GM12878 (cell line): ENCODE measurements around the gene GRIK2. TPM values are rescaled to one million over a fixed set of nuclear protein-coding genes. Genes with fewer than 3 reads are reported as not detected.

Source experiments
- ATAC-seq: fragments of 200-7000 bp; cut with Tn5 transposase; 3 replicates; pipeline ENCODE4 v1.9.1; 2020; ENCODE audit warnings: mild to moderate bottlenecking, moderate library complexity
- BruUV-seq: library from RNA; stranded (reverse); fragments of 400-500 nt; replicated peaks from 2 replicates; lab custom pipeline; 2021; lab: Mats Ljungman, UMichigan
- CTCF ChIA-PET: fragments of 300-600 bp; sonication (Branson Sonifier 250); formaldehyde crosslinking; extraction: SDS; loops from one replicate; lab custom pipeline; 2021; ENCODE audit warnings: inconsistent platforms; lab: Yijun Ruan, JAX
- POLR2A ChIA-PET: fragments of 350-600 bp; formaldehyde crosslinking; extraction: SDS; loops from one replicate; lab custom pipeline; 2021; ENCODE audit warnings: inconsistent platforms; lab: Charles Lee
- RAD21 ChIA-PET: fragments of 300-600 bp; sonication (Branson Sonifier 250); formaldehyde crosslinking; loops from one replicate; lab custom pipeline; 2023; ENCODE audit warnings: antibody characterized with exemption; ENCODE audit not compliant: unreplicated experiment; lab: Charles Lee
- SMC1A ChIA-PET: fragments of 300-600 bp; sonication (Branson Sonifier 250); formaldehyde crosslinking; loops from one replicate; lab custom pipeline; 2023; ENCODE audit not compliant: unreplicated experiment, uncharacterized antibody; lab: Charles Lee
- DNase-seq: peaks from one replicate; pipeline ENCODE4 v3.0.0-alpha.2; 2011; ENCODE audit warnings: low read depth, low spot score
- FAIRE-seq: peaks from 3 replicates; lab custom pipeline; 2011; peaks lifted over from hg19 to GRCh38; lab: Jason Lieb, UNC
- H2AFZ ChIP-seq: 2 replicates; pipeline ENCODE4 v1.6.0; 2011; ENCODE audit warnings: low read depth, low read length, control low read depth; ENCODE audit not compliant: control insufficient read depth
- H3K27ac ChIP-seq: 2 replicates; pipeline ENCODE4 v1.5.1; 2011; ENCODE audit warnings: control low read depth; ENCODE audit not compliant: control insufficient read depth, insufficient read depth
- H3K27me3 ChIP-seq, 2 experiments: replicated peaks in 1 of 2; 2 replicates each; pipeline versions ENCODE4 v1.6.0 to v1.6.1; 2011; ENCODE audit warnings: low read length in 1 of 2; ENCODE audit not compliant: control insufficient read depth in 2 of 2, insufficient read depth in 2 of 2
- H3K36me3 ChIP-seq, 2 experiments: 2 replicates each; pipeline ENCODE4 v1.5.1; 2011; ENCODE audit warnings: low read length in 1 of 2; ENCODE audit not compliant: control insufficient read depth in 2 of 2, insufficient read depth in 2 of 2
- H3K4me1 ChIP-seq: 2 replicates; pipeline ENCODE4 v1.6.1; 2011; ENCODE audit warnings: mild to moderate bottlenecking, low read length, moderate library complexity, mixed read lengths; ENCODE audit not compliant: control insufficient read depth, insufficient read depth
- H3K4me2 ChIP-seq: 2 replicates; pipeline ENCODE4 v1.6.0; 2011; ENCODE audit warnings: control low read depth; ENCODE audit not compliant: control insufficient read depth, insufficient read depth
- H3K4me3 ChIP-seq: fragments of 200-600 bp; sonication (generic); 2 replicates; pipeline ENCODE4 v1.5.1; 2016
- H3K79me2 ChIP-seq: 2 replicates; pipeline ENCODE4 v1.6.0; 2011; ENCODE audit warnings: low read length; ENCODE audit not compliant: control insufficient read depth, insufficient read depth
- H3K9ac ChIP-seq: 2 replicates; pipeline ENCODE4 v1.8.0; 2011; ENCODE audit warnings: low read length, control low read depth, mixed read lengths; ENCODE audit not compliant: control insufficient read depth, insufficient read depth
- H3K9me3 ChIP-seq: replicated peaks from 3 replicates; pipeline ENCODE4 v1.5.1; 2011; ENCODE audit warnings: mild to moderate bottlenecking, low read length; ENCODE audit not compliant: control insufficient read depth, insufficient read depth
- H4K20me1 ChIP-seq: 2 replicates; pipeline ENCODE4 v1.6.0; 2011; ENCODE audit not compliant: control insufficient read depth, insufficient read depth
- BACH1 ChIP-seq: fragments of 450-650 bp; IDR thresholded peaks from 2 replicates; pipeline ENCODE4 v1.6.1; 2017; ENCODE audit warnings: mild to moderate bottlenecking, borderline replicate concordance
- DPF2 ChIP-seq: fragments of 450-650 bp; IDR thresholded peaks from 2 replicates; pipeline ENCODE4 v1.6.1; 2017; ENCODE audit warnings: mild to moderate bottlenecking
- IRF5 ChIP-seq: fragments of 450-650 bp; IDR thresholded peaks from 2 replicates; pipeline ENCODE4 v1.6.1; 2017; ENCODE audit warnings: borderline replicate concordance
- NKRF ChIP-seq: fragments of 450-650 bp; conservative IDR thresholded peaks from 2 replicates; pipeline ENCODE4 v1.6.1; 2017; ENCODE audit warnings: mild to moderate bottlenecking, moderate library complexity
- RUNX3 ChIP-seq: IDR thresholded peaks from 2 replicates; pipeline ENCODE4 v1.6.1; 2012; ENCODE audit warnings: low read length, inconsistent platforms
- SREBF2 ChIP-seq: IDR thresholded peaks from 2 replicates; pipeline ENCODE4 v1.6.1; 2012; ENCODE audit warnings: mild to moderate bottlenecking, low read length
- ZNF592 ChIP-seq: fragments of 450-650 bp; IDR thresholded peaks from 2 replicates; pipeline ENCODE4 v1.6.1; 2017; ENCODE audit warnings: mild to moderate bottlenecking, moderate library complexity
- ZNF687 ChIP-seq: fragments of 450-650 bp; IDR thresholded peaks from 2 replicates; pipeline ENCODE4 v1.6.1; 2017; ENCODE audit warnings: mild to moderate bottlenecking, moderate library complexity
- WGBS: methylation state at CpG from one replicate; pipeline ENCODE4 v1.1.6; 2016; ENCODE audit warnings: low lambda C conversion rate; ENCODE audit not compliant: insufficient replicate concordance, insufficient coverage; ENCODE audit errors: missing lambda C conversion rate; 5-methylcytosine and 5-hydroxymethylcytosine counted together
- in situ Hi-C: fragments of 300-500 bp; cut with MboI; formaldehyde crosslinking; loops from 9 replicates; pipeline ENCODE4 v1.14.3; 2018; ENCODE audit warnings: mixed read lengths
- intact Hi-C: fragments of 100-400 bp; cut with micrococcal nuclease; formaldehyde crosslinking; loops from one replicate; pipeline ENCODE4 v1.14.2; 2022; ENCODE audit not compliant: unreplicated experiment
- polyA plus RNA-seq, 11 experiments: library from polyadenylated mRNA; depleted of rRNA in 4 of 11; unstranded in 6 of 11; stranded (reverse) in 5 of 11; fragments of >200 nt; fragmentation: Nextera tagmentation in 4 of 11; fragmentation: Illumina TruSeq in 1 of 11; extraction: Ambion mirVana in 4 of 11; extraction: Trizol in 1 of 11; gene quantifications; 1 replicate in 1 of 11; 2 replicates in 10 of 11; pipeline versions ENCODE4 v1.2.1 to v1.2.3, GENCODE V29; 2011 to 2016; ENCODE audit warnings: inconsistent platforms in 2 of 11, missing spikeins in 2 of 11, low read depth in 1 of 11
- total RNA-seq, 4 experiments: library from RNA; depleted of rRNA in 3 of 4; stranded (reverse); fragments of >200 nt in 3 of 4; fragmentation: Illumina TruSeq in 1 of 4; extraction: Trizol in 1 of 4; gene quantifications; 2 replicates each; pipeline versions ENCODE4 v1.2.1 to v1.2.3, GENCODE V29; 2013 to 2021

GRIK2 gene
- total and polyA plus RNA-seq, 10 of the 15 experiments (the other 5 are each of a cell fraction or from before 2014, with no cell fraction given) = not detected

- FAIRE-seq (no peak), DNase-seq (no peak), ATAC-seq (peak; percentile 66)
- H3K27me3 ChIP-seq = no peaks in the 10 kb centered on the region
- in situ Hi-C loops = no loop called here
- H3K4me2 ChIP-seq = no peak overlapping the region
- SMC1A ChIA-PET = interaction anchor here (0.6 to 1.6 kb wide), 3 partner anchors 13 to 43 kb away, joined by 3 to 8 read pairs (median 3); no protein-coding TSS in a partner anchor
- H3K27ac ChIP-seq = no peak overlapping the region
- intact Hi-C loops = no loop called here
- no peak overlapping the region for H2AFZ ChIP-seq
- BruUV-seq = no TSS peak
- H3K36me3 ChIP-seq = no peaks in the 10 kb centered on the region
- no peak overlapping the region for H3K4me3 ChIP-seq
- no peaks in the 10 kb centered on the region for H3K79me2 ChIP-seq
- RAD21 ChIA-PET = no interaction called here
- CTCF ChIA-PET = interaction anchor here (0.8 kb wide), 1 partner anchor 25 kb away, joined by 3 read pairs; no protein-coding TSS in a partner anchor
- WGBS = 39% methylated on average over 6 of the region's 6 CpGs
- no peaks in the 10 kb centered on the region for H3K4me1 ChIP-seq
- H3K9ac ChIP-seq = no peak overlapping the region
- H3K9me3 ChIP-seq = no peaks in the 10 kb centered on the region
- POLR2A ChIA-PET = no interaction called here
- H4K20me1 ChIP-seq = no peaks in the 10 kb centered on the region
- TF ChIP-seq DPF2 (no peak), NKRF (no peak), ZNF687 (no peak), ZNF592 (no peak), RUNX3 (no peak), IRF5 (no peak), SREBF2 (no peak), BACH1 (no peak)
Measured at GRCh38 chr6:101907356-101908217, 514.1 kb downstream of the GRIK2 start.
